Lower leg skin (tissue), 3 donors: ENCODE results near the gene DOC2A.

Experiments
- CTCF ChIP-seq, 3 donors: fragments of 450-650 bp; IDR thresholded peaks; one replicate each; pipeline ENCODE4 v1.5.1; 2016; ENCODE audit warnings: antibody characterized with exemption in 3 of 3, mild to moderate bottlenecking in 3 of 3, moderate library complexity in 2 of 3
- POLR2A ChIP-seq, 2 donors: fragments of 450-650 bp; IDR thresholded peaks; one replicate each; pipeline ENCODE4 v1.6.1; 2016 to 2017; ENCODE audit warnings: antibody characterized with exemption in 2 of 2, mild to moderate bottlenecking in 1 of 2, moderate library complexity in 1 of 2

- TF ChIP-seq CTCF (IDR thresholded peaks at IDR 0.05): no peak
- TF ChIP-seq POLR2A (IDR thresholded peaks at IDR 0.05): no peak
Measured at GRCh38 chr16:29959293-29959692, 51.5 kb downstream of the DOC2A start.
